ENCODE data around the gene ALDOB.

ALDOB gene

DNA sequence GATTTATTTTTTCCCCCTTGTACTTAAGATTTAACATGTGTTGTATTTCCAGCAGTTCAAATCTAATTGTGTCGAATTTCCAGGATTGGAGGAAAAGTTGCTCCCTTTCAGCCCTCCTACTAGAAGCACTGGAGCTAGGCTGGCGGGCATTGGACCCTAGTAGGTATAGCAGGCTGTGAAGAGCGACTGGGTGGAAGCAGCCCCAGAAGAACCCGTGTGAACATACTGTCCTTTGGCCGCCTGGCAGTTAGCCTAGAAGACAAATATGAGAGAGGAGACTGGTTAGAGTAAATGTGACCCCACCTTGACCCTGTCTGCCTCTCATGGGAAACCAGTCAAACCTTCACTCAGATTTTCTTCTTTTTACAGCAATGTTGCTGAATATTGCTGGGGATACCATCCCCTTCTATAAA is 13.9 kb downstream of the ALDOB start:
- Histone ChIP-seq H3K4me1 (ENCODE audit: control insufficient read depth, insufficient read depth, low read length) (no peaks in the 10 kb centered on the region), H3K36me3 (ENCODE audit: control insufficient read depth in 2 of 2, insufficient read depth in 1 of 2, low read length in 2 of 2) (no peaks in the 10 kb centered on the region), H3K27ac (ENCODE audit: extremely low read depth, low read depth, low read length) (no peak overlapping the region), H3K4me3 (ENCODE audit: low read depth, low read length) (no peak overlapping the region), H3K9me3 (ENCODE audit: control insufficient read depth, insufficient read depth, low read depth, low read length) (no peaks in the 10 kb centered on the region)
- CTCF ChIA-PET = interaction anchor here (0.8 to 1.7 kb wide), 2 partner anchors 11 to 27 kb away, joined by 4 to 5 read pairs; no protein-coding TSS in a partner anchor
- TF ChIP-seq ZNF654 (tag by site-specific recombination; IDR thresholded peaks at IDR 0.05; ENCODE audit: low read depth) (no peak), ZNF548 (tag by site-specific recombination; IDR thresholded peaks at IDR 0.05) (no peak), TCF7L2 (IDR thresholded peaks at IDR 0.05; ENCODE audit: borderline replicate concordance, low read depth, low read length) (no peak), ZNF391 (tag by site-specific recombination; IDR thresholded peaks at IDR 0.05; ENCODE audit: borderline replicate concordance, low read depth) (no peak), ZNF121 (tag by site-specific recombination; IDR thresholded peaks at IDR 0.05) (no peak), ZNF510 (tag by site-specific recombination; IDR thresholded peaks at IDR 0.05; ENCODE audit: insufficient replicate concordance) (no peak), ZNF169 (tag by site-specific recombination; IDR thresholded peaks at IDR 0.05) (no peak), ZNF274 (IDR thresholded peaks at IDR 0.05; ENCODE audit: low read length) (no peak), ZNF274 (tag by site-specific recombination; IDR thresholded peaks at IDR 0.05; ENCODE audit: borderline replicate concordance) (no peak), ZFHX2 (tag by site-specific recombination; conservative IDR thresholded peaks at IDR 0.05) (no peak), SCRT1 (tag by site-specific recombination; IDR thresholded peaks at IDR 0.05; ENCODE audit: borderline replicate concordance) (no peak), ZNF549 (tag by site-specific recombination; IDR thresholded peaks at IDR 0.05) (no peak), KLF7 (tag by site-specific recombination; IDR thresholded peaks at IDR 0.05; ENCODE audit: borderline replicate concordance) (no peak)
- TF ChIP-seq, protein P1, sequence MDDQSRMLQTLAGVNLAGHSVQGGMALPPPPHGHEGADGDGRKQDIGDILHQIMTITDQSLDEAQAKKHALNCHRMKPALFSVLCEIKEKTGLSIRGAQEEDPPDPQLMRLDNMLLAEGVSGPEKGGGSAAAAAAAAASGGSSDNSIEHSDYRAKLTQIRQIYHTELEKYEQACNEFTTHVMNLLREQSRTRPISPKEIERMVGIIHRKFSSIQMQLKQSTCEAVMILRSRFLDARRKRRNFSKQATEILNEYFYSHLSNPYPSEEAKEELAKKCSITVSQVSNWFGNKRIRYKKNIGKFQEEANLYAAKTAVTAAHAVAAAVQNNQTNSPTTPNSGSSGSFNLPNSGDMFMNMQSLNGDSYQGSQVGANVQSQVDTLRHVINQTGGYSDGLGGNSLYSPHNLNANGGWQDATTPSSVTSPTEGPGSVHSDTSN (CRISPR knock-in tag; IDR thresholded peaks at IDR 0.05) = no peak
- TF ChIP-seq, protein P2, sequence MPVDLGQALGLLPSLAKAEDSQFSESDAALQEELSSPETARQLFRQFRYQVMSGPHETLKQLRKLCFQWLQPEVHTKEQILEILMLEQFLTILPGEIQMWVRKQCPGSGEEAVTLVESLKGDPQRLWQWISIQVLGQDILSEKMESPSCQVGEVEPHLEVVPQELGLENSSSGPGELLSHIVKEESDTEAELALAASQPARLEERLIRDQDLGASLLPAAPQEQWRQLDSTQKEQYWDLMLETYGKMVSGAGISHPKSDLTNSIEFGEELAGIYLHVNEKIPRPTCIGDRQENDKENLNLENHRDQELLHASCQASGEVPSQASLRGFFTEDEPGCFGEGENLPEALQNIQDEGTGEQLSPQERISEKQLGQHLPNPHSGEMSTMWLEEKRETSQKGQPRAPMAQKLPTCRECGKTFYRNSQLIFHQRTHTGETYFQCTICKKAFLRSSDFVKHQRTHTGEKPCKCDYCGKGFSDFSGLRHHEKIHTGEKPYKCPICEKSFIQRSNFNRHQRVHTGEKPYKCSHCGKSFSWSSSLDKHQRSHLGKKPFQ (tag by site-specific recombination; IDR thresholded peaks at IDR 0.05) = no peak
- TF ChIP-seq, protein P3, sequence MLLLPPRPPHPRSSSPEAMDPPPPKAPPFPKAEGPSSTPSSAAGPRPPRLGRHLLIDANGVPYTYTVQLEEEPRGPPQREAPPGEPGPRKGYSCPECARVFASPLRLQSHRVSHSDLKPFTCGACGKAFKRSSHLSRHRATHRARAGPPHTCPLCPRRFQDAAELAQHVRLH (tag by site-specific recombination; IDR thresholded peaks at IDR 0.05) = no peak
- TF ChIP-seq, protein P4, sequence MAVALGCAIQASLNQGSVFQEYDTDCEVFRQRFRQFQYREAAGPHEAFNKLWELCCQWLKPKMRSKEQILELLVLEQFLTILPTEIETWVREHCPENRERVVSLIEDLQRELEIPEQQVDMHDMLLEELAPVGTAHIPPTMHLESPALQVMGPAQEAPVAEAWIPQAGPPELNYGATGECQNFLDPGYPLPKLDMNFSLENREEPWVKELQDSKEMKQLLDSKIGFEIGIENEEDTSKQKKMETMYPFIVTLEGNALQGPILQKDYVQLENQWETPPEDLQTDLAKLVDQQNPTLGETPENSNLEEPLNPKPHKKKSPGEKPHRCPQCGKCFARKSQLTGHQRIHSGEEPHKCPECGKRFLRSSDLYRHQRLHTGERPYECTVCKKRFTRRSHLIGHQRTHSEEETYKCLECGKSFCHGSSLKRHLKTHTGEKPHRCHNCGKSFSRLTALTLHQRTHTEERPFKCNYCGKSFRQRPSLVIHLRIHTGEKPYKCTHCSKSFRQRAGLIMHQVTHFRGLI (tag by site-specific recombination; IDR thresholded peaks at IDR 0.05) = no peak
- POLR2A ChIA-PET = no interaction called here

DNA sequence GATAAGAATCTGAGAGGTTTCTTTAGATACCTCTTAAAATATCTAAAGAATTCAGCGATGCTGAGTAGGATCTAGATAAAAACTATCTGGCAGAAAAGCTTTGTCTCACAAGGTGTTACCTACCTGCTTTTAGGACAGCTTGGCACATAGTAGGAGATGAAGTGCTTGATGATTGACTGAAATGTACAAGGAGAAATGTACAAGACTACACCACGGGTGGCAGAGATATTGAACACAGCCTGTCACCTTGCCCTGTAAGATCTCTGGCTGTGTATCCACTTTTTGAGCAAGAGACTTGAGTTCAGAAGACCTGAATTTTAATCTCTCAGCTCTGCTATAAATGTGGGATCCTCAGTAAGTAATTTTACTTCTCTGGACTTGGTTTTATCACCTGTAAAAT is 15.7 kb downstream of the ALDOB start:
- CTCF ChIA-PET = interaction anchor here (0.7 to 1.1 kb wide), 2 partner anchors 9 to 28 kb away, joined by 4 to 6 read pairs; no protein-coding TSS in a partner anchor
- POLR2A ChIA-PET = no interaction called here
- TF ChIP-seq ZNF133 (tag by site-specific recombination; IDR thresholded peaks at IDR 0.05) = no peak
- no peak for TF ChIP-seq ZXDB (tag by site-specific recombination; IDR thresholded peaks at IDR 0.05)

More for the DNA sequence above, 15.7 kb downstream of the ALDOB start:
- no peak overlapping the region for H3K4me3 ChIP-seq (ENCODE audit: low read depth, low read length)
- H3K9me3 ChIP-seq (ENCODE audit: control insufficient read depth, insufficient read depth, low read depth, low read length) = no peaks in the 10 kb centered on the region
- no peaks in the 10 kb centered on the region for H3K4me1 ChIP-seq (ENCODE audit: control insufficient read depth, insufficient read depth, low read length)
- no peaks in the 10 kb centered on the region for H3K36me3 ChIP-seq (ENCODE audit: control insufficient read depth in 2 of 2, insufficient read depth in 1 of 2, low read length in 2 of 2)
- no peak overlapping the region for H3K27ac ChIP-seq (ENCODE audit: extremely low read depth, low read depth, low read length)

Data from HEK293 (cell line).